GM19455 (cell line): ENCODE measurements around the gene PCK2.
"Not testable (repeated sequence)": the region's sequence is repeated elsewhere in the genome, so short reads cannot be mapped to it uniquely, and the experiment has no call there.

Source experiments
- ATAC-seq: cut with Tn5 transposase; IDR thresholded peaks from one replicate; pipeline ENCODE4 v1.9.1; 2021; ENCODE audit not compliant: unreplicated experiment

Gene PCK2

DNA sequence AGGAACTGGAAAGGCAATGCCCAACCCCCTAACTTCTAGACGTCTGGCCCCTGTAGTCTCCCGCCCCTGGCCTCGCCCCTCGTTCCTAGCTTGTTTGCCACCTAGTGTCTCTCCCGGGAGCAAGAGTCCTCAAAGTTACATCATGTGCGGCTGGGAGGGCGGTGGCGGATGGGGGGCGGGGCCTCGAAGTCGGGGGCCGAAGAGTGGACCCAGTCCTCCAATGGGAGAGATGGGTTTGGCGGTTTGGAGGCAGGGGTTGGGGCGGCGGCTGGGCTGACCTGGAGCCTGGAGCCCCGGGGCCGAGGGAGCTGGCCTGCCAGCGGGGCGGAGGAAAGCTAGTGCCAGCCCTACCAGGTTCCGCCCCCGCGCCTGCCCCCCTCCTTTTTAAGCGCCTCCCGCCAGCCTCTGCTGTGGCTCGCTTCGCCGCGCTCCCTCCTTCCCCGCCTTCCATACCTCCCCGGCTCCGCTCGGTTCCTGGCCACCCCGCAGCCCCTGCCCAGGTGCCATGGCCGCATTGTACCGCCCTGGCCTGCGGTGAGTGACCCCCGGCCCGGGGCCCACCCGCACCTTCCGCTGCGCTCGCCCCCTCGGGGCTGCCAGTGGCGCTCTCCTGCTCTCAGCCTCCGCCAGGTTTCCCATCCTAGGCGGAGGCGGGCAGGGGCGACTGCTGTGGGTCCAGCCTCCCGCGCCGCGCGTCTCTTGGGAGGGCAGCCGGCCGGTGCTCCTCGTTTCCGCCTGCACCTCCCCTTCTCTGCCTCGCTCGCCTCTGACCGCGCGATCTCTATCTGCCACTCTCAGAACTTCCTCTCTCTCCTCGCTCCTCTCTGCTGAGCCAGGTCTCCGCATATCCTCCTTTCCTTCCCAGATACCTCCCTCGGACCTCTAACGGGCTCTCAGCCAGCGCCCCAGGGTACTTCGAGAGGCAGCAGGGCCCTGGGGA is at the start of gene PCK2:
Gene PCK2, plus strand, starts transcription at position 411 of the 940 bp plus-strand sequence. Its CDS starts 95 bp downstream, at position 506.
- peak; percentile 51 for ATAC-seq

- not testable (repeated sequence) for ATAC-seq
Measured at GRCh38 chr14:24049002-24049401, 45.1 kb upstream of the PCK2 start.

- not testable (repeated sequence) for ATAC-seq
Measured at GRCh38 chr14:24050753-24051152, 43.4 kb upstream of the PCK2 start.

DNA sequence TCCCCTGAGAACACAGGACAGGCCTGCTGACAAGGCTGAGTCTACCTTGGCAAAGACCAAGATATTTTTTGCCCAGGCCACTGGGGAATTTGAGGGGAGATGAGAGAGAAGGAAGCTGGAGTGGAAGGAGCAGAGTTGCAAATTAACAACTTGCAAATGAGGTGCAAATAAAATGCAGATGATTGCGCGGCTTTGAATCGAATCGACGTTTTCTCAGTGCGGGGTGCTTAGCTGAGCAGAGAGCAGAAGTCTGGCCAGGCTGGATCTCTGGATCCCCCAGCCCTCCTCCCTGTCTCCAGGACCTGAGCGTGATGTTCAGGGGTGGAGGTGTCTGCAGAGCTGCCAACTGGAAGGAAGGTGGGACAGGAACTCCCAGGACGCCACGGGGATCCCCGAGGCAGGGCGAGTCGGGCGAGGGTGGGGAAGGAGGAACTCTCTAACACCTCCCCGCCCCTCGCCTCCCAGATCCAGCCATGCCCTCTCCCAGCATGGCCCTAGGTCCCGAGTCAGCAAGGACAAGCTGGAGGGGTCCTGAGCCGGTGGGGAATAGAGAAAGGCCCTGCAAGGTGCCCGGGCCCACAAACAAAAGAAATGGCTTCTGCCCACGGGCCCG is 42.8 kb upstream of the PCK2 start:
- ATAC-seq: peak; percentile 25

DNA sequence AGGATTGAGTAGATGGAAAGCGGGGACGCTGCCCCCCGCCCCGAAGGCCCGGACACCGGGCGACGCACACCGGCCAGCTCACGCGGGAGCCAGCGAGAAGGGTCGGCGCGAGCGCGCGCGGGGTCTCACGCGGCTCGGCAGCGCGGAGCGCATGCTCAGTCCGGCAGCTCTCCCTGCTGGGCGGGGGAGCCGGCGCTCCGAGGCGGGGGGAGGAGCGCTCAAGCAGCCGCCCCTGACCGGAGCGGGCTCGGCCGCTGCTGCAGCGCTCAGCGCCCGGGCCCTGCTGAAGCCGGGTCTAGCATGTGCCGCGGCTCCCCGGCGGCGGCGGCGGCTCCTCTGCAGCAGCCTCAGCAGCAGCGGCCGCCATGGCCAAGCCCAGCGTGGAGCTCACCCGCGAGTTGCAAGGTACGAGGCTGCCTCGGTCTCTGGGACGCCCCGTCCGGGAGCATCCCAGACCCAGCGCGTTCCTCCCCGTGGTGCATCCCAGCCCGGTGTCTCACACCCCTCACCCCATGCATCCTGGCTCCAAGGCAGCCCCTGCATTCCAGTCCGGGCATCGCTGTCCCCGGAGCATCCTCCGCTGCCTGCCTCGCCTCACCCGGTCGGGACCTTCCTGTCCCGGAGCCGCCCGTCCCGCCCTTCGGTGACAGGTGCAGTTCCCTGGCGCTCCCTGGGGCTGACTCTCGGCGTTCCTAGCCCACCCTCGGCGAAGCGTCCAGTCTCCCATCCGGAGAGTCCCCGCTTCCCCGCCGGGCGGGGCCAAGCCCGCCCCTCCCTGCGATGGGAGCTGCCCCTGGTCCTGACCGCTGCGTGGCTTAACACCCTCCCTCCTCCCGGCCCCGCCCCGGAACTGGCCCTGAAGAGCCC is 42.1 kb upstream of the PCK2 start, which contains the start of gene CARMIL3:
Gene CARMIL3, plus strand, starts transcription at position 221 of the 867 bp plus-strand sequence. Its CDS starts 145 bp downstream, at position 366.
- peak; percentile 79 for ATAC-seq

GRCh38 chr14:24052656-24053547 is 41.2 kb upstream of the PCK2 start:
- no peak for ATAC-seq

DNA sequence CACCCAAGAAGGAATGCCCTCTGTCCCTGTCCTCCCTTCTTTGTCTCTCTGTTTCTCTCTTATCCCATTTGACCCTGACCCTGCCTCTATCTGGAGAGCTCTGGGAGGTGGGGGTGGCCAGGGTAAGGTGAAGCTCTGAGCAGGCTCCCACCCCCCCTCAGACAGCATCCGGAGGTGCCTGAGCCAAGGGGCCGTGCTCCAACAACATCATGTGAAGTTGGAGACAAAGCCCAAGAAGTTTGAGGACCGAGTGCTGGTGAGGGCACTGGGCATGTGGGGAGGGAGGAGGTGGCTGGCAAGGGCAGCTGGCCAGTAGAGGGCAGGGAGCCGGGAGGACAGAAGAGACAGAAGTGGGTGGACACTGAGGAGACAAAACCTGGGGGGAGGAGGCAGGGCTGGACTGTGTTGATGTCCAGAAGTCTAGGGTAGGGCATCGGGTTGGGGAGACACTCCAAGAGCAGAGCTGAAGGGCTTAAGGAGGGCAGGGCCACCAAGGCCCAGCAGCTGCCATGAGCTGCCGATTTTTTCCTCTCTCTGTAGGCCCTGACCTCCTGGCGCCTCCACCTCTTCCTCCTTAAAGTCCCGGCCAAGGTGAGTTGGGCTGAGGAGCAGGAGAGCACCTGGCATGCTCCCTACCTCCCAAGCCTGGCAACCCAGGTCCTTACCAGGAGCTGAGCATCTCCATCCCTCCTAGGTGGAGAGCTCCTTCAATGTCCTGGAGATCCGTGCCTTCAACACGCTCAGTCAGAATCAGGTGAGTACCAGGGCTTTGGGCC is 40.4 kb upstream of the PCK2 start:
- ATAC-seq: no peak

DNA sequence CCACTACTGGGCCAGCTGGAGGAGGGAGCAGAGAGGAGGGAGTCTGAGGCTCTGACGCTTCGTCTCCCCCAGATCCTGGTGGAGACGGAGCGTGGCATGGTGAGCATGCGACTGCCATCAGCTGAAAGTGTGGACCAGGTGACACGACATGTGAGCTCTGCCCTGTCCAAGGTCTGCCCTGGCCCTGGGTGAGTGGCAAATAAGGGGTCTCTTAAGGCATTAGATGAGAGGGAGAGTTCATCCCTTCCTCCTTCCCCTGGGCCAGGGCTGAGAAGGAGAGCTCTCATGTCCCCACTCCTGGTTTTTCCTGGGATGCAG is 39.8 kb upstream of the PCK2 start:
- no peak for ATAC-seq

DNA sequence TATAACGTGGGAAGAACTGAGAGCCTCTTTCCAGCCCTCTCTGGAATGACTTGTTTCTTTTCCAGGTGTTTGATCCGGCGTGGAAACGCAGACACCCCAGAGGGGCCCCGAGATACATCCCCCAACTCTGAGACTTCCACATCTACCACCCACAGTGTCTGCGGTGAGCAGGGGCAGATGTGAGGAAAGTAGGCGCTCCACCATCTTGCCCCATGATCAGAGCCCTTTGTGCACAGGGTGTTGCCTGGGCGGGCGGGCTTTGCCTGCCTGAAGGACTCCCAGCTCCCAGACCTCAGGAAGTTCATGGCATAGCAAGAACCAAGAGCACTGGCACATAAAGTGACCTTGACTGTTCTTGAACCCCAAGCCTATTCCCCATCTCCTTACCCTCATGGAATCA is 39.5 kb upstream of the PCK2 start:
- ATAC-seq: no peak

DNA sequence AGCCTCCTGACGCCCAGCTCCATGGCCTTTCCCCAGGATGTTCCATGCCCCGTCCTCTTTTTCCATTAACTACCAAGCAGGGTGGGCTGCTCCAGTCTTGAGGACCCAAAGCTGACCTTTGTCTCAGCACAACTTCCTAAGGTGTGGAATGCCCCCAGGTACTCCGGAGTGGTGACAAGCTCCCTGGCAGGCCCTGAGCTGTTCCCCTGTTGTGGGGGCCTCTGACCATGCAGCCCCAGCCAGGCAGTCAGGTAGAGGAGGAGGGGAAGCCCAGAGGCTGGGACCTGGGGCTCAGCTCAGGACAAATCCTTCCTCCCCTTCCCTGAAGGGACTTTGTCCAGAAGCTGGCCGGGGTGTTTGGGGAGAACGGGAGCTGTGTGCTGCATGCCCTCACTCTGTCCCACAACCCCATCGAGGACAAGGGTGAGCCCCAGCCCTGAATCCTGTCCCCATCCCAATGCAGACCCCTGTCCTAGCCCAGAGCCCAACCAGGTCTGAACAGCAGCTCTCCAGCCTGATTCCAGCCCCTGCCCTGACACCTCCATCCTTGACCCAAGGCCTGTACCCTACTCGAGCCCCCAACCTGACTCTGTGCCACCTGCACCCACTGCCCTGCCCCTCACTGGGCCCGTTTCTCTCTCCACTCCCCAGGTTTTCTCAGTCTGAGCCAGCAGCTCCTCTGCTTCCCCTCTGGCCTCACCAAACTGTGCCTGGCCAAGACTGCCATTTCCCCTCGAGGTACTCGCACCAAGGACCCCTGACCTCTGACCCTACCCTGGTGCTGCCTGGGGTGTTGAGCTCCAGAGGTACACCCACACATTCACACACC is 37.9 kb upstream of the PCK2 start:
- ATAC-seq: no peak

- no peak for ATAC-seq
Measured at GRCh38 chr14:24056800-24057184, 37.3 kb upstream of the PCK2 start.

DNA sequence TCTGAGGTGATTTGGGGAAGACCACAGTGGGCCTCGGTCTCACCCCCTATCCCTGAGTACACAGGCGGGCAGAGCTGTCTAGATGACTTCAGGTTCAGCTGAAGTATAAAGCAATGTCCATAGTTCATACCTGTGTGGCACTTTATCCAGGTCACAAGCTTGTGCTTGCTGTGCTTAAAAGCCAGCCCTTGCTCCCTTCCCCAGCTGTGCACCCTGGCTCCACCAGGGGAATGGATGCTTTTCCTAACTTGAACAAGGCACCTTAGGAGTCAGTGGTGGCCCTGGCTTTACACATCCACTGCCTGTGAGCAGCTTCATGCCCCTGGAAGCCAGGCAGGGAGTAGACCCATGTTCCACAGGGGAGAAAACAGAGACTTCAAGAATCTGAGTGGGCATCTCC is 36.8 kb upstream of the PCK2 start:
- no peak for ATAC-seq

DNA sequence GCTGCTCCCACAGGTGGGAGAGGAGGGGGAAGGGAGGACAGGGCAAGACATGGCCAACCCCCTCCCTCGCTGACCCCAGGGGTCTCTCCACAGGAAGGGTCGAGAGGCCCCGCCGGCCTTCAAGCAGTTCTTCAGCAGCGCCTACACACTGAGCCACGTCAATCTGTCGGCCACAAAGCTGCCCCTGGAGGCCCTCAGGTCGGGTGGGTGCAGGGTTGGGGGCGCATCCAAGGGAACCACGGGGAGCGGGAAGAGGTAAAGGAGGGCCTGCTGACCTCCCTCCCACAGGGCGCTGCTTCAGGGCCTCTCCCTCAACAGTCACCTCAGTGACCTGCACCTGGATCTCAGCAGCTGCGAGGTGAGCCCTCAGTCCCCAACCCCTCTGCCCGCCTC is 36.2 kb upstream of the PCK2 start:
- ATAC-seq: no peak

GRCh38 chr14:24058260-24058950 is 35.7 kb upstream of the PCK2 start:
- no peak for ATAC-seq

GRCh38 chr14:24058951-24059475 is 35.1 kb upstream of the PCK2 start:
- no peak for ATAC-seq

DNA sequence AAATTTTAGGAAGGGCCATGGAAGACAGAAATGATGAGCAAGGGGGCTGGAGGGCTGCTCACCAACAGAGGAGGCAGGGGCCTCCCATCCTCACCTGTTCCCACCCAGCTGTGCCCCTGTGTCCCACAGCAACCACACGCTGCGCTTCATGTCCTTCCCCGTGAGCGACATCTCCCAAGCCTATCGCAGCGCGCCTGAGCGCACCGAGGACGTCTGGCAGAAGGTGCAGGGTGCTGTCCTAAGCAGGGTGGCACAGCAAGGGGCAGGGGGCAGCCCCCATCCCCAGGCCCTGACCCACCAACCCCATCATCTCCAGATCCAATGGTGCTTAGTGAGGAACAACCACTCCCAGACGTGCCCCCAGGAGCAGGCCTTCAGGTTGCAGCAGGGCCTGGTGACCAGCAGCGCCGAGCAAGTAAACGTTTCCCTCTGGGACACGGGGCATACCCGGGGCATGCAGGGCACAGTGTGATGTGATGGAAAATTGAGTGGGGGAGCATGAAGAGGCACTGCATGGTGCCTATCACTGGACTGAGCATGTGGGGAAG is 34.2 kb upstream of the PCK2 start:
- ATAC-seq: no peak

GRCh38 chr14:24060443-24060842 is 33.7 kb upstream of the PCK2 start:
- no peak for ATAC-seq
